Measurements from ENCODE around the gene EPS8.
"Not testable (repeated sequence)": the region's sequence is repeated elsewhere in the genome, so short reads cannot be mapped to it uniquely, and the experiment has no call there.

Gene EPS8

DNA sequence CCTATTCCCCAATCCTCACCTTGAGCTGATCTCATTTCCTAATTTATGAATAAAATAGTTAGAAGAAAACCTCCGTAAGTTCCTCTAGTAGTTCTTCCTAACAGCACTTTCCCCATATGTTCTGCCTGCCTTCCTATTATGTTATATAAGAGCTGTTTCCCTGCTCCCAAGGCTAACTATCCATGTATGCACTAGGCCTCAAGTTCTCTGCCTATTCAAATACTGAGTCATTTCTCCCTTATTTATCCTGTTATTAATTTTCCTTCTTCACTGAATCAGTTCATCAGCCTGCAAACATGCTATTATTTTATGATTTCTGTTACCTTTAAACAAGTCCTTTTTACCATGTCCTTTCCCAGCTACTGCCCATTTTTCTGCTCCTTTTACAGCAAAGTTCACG lies 164.1 kb downstream of the EPS8 start:
- no peak overlapping the region for H3K27ac ChIP-seq
- TF ChIP-seq, protein P1, sequence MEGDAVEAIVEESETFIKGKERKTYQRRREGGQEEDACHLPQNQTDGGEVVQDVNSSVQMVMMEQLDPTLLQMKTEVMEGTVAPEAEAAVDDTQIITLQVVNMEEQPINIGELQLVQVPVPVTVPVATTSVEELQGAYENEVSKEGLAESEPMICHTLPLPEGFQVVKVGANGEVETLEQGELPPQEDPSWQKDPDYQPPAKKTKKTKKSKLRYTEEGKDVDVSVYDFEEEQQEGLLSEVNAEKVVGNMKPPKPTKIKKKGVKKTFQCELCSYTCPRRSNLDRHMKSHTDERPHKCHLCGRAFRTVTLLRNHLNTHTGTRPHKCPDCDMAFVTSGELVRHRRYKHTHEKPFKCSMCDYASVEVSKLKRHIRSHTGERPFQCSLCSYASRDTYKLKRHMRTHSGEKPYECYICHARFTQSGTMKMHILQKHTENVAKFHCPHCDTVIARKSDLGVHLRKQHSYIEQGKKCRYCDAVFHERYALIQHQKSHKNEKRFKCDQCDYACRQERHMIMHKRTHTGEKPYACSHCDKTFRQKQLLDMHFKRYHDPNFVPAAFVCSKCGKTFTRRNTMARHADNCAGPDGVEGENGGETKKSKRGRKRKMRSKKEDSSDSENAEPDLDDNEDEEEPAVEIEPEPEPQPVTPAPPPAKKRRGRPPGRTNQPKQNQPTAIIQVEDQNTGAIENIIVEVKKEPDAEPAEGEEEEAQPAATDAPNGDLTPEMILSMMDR (conservative IDR thresholded peaks at IDR 0.05), result no peak

DNA sequence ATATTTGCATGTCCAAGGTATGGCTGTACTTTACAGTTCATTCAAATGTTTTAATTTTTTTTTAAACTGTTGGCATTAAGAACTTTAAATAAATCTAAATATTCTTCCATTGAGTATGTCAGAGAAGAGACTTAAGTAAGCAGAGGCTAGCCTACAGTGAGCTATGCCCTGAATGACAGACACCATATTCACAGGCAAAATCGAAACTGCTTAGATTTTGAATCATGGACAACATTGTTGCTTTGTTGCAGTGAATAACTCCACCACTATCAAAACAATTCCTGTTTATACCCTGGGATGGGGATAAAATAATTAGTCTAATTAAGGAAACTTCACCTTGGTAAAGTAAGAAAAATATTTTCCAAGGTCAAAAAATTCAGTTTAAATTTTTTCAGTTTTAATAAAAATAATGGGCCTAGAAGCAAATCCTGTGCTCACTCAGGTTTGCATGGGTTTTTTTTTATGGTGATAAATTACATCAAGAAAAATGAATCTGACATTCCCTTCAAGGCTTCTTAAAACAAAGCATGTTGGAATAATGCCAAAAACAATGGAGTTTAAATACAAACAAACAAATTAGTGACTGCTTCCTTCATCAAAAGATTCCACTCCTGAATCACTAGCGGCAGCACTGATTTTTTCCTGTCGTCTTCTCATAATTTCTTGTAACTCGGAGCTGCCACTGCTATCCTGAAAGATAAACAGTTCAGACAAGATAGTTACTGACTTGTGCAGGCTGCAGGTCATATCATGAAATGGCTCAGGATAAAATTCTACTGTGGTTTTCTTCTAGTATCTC lies 168.2 kb downstream of the EPS8 start:
- no peak overlapping the region for H3K27ac ChIP-seq
- TF ChIP-seq, protein P1 (conservative IDR thresholded peaks at IDR 0.05), result no peak

DNA sequence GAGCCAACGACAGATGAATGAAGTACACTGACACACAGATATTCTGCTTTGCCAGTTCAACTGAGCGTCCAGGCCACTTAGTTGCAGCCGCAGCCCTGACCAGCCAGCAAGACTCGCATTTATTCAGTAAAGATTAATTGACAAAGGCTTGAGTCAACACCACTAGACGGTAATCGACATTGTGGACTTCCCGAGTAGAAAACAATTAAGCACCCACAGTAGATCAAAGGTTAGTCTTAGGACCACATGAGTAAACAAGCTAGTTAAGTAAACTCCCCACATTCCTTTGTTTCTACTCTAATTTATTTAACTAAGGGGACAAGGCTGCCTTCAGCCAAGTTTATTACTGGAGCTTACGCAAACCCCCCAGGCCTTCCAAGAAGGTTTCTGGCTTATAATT lies 172.7 kb downstream of the EPS8 start:
- not testable (repeated sequence) for H3K27ac ChIP-seq

DNA sequence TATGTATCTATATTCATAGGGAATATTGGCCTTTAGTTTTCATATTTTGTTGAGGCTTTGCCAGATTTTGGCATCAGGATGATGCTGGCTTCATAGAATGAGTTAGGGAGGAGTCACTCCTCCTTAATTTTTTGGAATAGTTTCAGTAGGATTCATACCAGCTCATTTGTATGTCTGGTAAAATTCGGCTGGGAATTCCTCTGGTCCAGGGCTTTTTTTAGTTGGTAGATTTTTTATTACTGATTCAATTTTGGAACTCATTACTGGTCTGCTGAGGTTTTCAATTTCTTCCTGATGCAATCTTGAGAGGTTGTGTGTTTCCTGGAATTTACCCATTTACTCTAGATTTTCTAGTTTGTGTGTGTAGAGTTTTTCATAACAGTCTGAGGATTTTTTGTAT lies 175.2 kb downstream of the EPS8 start:
- TF ChIP-seq, protein P1 (conservative IDR thresholded peaks at IDR 0.05), result no peak
- H3K27ac ChIP-seq, result no peak overlapping the region

DNA sequence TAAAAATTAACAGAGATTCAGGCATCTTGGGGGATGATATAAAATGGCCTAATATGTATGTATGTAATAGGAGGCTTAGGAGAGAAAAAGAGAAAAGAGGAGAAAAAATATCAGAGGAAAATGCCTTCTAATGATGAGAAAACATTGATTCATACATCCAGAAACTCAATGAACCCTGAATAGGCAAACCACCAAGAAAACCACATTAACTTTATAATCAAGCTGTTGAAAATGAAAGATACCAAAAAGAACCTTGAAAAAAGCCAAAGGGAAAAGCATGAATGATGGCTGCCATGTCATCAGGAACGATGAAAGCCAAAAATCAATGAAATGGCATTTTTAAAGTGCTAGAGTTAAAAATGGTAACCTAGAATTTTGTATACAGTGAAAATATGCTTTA lies 180.2 kb downstream of the EPS8 start:
- H3K27ac ChIP-seq, result no peak overlapping the region
- TF ChIP-seq, protein P1 (conservative IDR thresholded peaks at IDR 0.05), result no peak

DNA sequence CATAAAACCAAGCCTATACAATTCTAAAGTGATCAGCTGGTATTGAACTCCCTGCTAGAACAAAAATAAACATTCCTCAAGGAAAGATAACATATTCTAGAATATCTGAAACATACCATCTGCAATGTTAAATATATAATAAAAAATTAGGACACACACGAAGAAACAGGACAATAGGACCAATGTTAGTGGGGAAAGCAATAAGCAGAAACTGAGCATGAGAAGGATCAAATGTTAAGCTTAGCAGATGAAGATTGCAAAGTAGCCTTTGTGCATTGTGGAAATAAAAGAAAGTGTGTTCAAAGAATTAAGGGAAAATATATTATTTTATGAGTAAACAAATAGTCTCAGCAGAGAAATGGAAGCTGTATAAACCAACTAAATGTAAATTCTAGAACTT lies 180.8 kb downstream of the EPS8 start:
- no peak overlapping the region for H3K27ac ChIP-seq
- TF ChIP-seq, protein P1 (conservative IDR thresholded peaks at IDR 0.05), result no peak

DNA sequence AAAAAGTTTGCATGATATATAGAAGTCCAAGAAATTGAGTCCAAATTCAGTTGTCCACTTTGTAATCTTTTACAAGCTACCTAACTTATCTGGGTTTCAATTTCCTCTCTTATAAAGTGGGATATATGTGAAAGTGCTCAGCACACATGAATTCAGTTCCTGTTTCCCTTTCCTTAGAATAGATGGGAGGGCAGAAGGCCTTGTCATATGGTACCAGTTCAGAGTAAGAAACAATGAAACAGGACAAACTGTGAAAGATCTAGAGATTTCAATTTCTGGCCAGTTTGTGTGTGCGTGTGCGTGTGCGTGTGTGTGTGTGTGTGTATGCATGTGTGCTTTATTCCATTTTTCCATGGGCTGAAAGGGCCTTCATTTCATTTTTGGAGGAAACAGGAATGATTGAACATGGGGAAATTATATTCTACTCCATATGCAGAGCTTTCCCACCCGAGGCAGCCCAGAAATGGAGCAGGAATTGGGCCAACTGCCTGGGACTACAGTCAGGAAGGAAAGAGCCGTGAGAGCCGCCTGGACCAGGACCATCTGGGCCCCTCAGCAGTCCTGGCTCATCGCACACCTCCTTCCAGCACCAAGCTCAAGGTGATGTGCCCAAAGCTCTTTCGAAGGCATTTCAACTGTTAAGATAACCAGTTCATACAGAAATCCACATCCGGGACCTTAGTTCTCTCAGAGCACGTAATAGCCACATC lies 183.2 kb downstream of the EPS8 start:
- H3K27ac ChIP-seq, result no peak overlapping the region
- TF ChIP-seq, protein P1 (conservative IDR thresholded peaks at IDR 0.05), result no peak
